Activated T-helper 2 cell treated with anti-CD3 and anti-CD28 coated beads, Interferon-gamma antibody, Interleukin-2, Interleukin-4, amounts not matched to agents 10 μg/mL and 5 μg/mL and 100 μg/mL, durations not matched to agents 14 hours and 24 hours and 36 hours (primary cell): ENCODE measurements around the gene SLBP. TPM values are rescaled to one million over a fixed set of nuclear protein-coding genes. Genes with fewer than 3 reads are reported as not detected.

Source experiments
- DNase-seq: peaks from one replicate; pipeline ENCODE4 v3.0.0; 2021; ENCODE audit warnings: low spot score
- H3K27ac Mint-ChIP-seq: one replicate; pipeline ENCODE4 v1.8.0; 2021; ENCODE audit warnings: mixed read lengths
- H3K27me3 Mint-ChIP-seq: one replicate; pipeline ENCODE4 v1.8.0; 2021; ENCODE audit warnings: low read depth, mixed read lengths
- H3K36me3 Mint-ChIP-seq: one replicate; pipeline ENCODE4 v1.8.0; 2021; ENCODE audit warnings: low read depth, mixed read lengths
- H3K4me1 Mint-ChIP-seq: one replicate; pipeline ENCODE4 v1.8.0; 2021; ENCODE audit warnings: low read depth, mixed read lengths
- H3K4me3 Mint-ChIP-seq: one replicate; pipeline ENCODE4 v1.8.0; 2021; ENCODE audit warnings: low read depth, mild to moderate bottlenecking, moderate library complexity, mixed read lengths
- H3K9me3 Mint-ChIP-seq: one replicate; pipeline ENCODE4 v1.8.0; 2021; ENCODE audit warnings: mixed read lengths
- intact Hi-C: fragments of 100-400 bp; cut with micrococcal nuclease; formaldehyde crosslinking; loops from one replicate; pipeline ENCODE4 v1.15.1; 2023
- total RNA-seq: library from RNA; stranded (reverse); gene quantifications from 2 replicates; pipeline ENCODE4 v1.2.3, GENCODE V29; 2022

Gene SLBP
- total RNA-seq, 1 donor from 2014 or later, result 125 TPM

GRCh38 chr4:1655676-1656075 is 56.4 kb downstream of the SLBP start:
- Mint-ChIP-seq H3K27ac (no peak overlapping the region), H3K27me3 (no peaks in the 10 kb centered on the region), H3K4me1 (no peaks in the 10 kb centered on the region), H3K4me3 (no peak overlapping the region), H3K36me3 (no peaks in the 10 kb centered on the region), H3K9me3 (no peaks in the 10 kb centered on the region)
- no peak for DNase-seq
- intact Hi-C loops, result no loop called here

GRCh38 chr4:1655081-1655480 is 57.0 kb downstream of the SLBP start:
- no peaks in the 10 kb centered on the region for H3K9me3 Mint-ChIP-seq
- H3K4me3 Mint-ChIP-seq, result no peak overlapping the region
- no peaks in the 10 kb centered on the region for H3K36me3 Mint-ChIP-seq
- H3K27me3 Mint-ChIP-seq, result no peaks in the 10 kb centered on the region
- H3K4me1 Mint-ChIP-seq, result no peaks in the 10 kb centered on the region
- H3K27ac Mint-ChIP-seq, result no peak overlapping the region
- intact Hi-C loops, result no loop called here
- DNase-seq, result no peak

- intact Hi-C loops, result no loop called here
- Mint-ChIP-seq H3K27me3 (no peaks in the 10 kb centered on the region), H3K4me3 (no peak overlapping the region), H3K4me1 (no peaks in the 10 kb centered on the region), H3K27ac (no peak overlapping the region), H3K36me3 (no peaks in the 10 kb centered on the region), H3K9me3 (no peaks in the 10 kb centered on the region)
- DNase-seq, result no peak
Measured at GRCh38 chr4:1654216-1654955, 57.7 kb downstream of the SLBP start.

GRCh38 chr4:1653776-1654175 is 58.3 kb downstream of the SLBP start:
- Mint-ChIP-seq H3K4me1 (no peaks in the 10 kb centered on the region), H3K27ac (no peak overlapping the region), H3K27me3 (no peaks in the 10 kb centered on the region), H3K9me3 (no peaks in the 10 kb centered on the region), H3K36me3 (no peaks in the 10 kb centered on the region), H3K4me3 (no peak overlapping the region)
- intact Hi-C loops, result no loop called here
- no peak for DNase-seq

- Mint-ChIP-seq H3K4me3 (no peak overlapping the region), H3K27me3 (no peaks in the 10 kb centered on the region), H3K9me3 (no peaks in the 10 kb centered on the region), H3K36me3 (no peaks in the 10 kb centered on the region), H3K4me1 (no peaks in the 10 kb centered on the region), H3K27ac (no peak overlapping the region)
- intact Hi-C loops, result no loop called here
- DNase-seq, result no peak
Measured at GRCh38 chr4:1652088-1652487, 60.0 kb downstream of the SLBP start.

- no peak overlapping the region for H3K4me3 Mint-ChIP-seq
- H3K36me3 Mint-ChIP-seq, result no peaks in the 10 kb centered on the region
- no peaks in the 10 kb centered on the region for H3K27me3 Mint-ChIP-seq
- no peak for DNase-seq
- H3K4me1 Mint-ChIP-seq, result no peaks in the 10 kb centered on the region
- H3K9me3 Mint-ChIP-seq, result no peaks in the 10 kb centered on the region
- intact Hi-C loops, result no loop called here
- H3K27ac Mint-ChIP-seq, result no peak overlapping the region
Measured at GRCh38 chr4:1651609-1652008, 60.5 kb downstream of the SLBP start.

- H3K27me3 Mint-ChIP-seq, result no peaks in the 10 kb centered on the region
- no peaks in the 10 kb centered on the region for H3K4me1 Mint-ChIP-seq
- no peak overlapping the region for H3K4me3 Mint-ChIP-seq
- DNase-seq, result no peak
- H3K9me3 Mint-ChIP-seq, result no peaks in the 10 kb centered on the region
- H3K27ac Mint-ChIP-seq, result no peak overlapping the region
- intact Hi-C loops, result no loop called here
- no peaks in the 10 kb centered on the region for H3K36me3 Mint-ChIP-seq
Measured at GRCh38 chr4:1648962-1649361, 63.2 kb downstream of the SLBP start.

- no peak for DNase-seq
- Mint-ChIP-seq H3K9me3 (no peaks in the 10 kb centered on the region), H3K27me3 (no peaks in the 10 kb centered on the region), H3K27ac (no peak overlapping the region), H3K36me3 (no peaks in the 10 kb centered on the region), H3K4me1 (no peaks in the 10 kb centered on the region), H3K4me3 (no peak overlapping the region)
- intact Hi-C loops, result no loop called here
Measured at GRCh38 chr4:1647432-1647831, 64.7 kb downstream of the SLBP start.

- Mint-ChIP-seq H3K9me3 (no peaks in the 10 kb centered on the region), H3K27me3 (no peaks in the 10 kb centered on the region), H3K4me3 (no peak overlapping the region), H3K36me3 (no peaks in the 10 kb centered on the region), H3K4me1 (no peaks in the 10 kb centered on the region), H3K27ac (no peak overlapping the region)
- DNase-seq, result no peak
- intact Hi-C loops, result no loop called here
Measured at GRCh38 chr4:1646690-1647089, 65.4 kb downstream of the SLBP start.

- Mint-ChIP-seq H3K36me3 (no peaks in the 10 kb centered on the region), H3K9me3 (no peaks in the 10 kb centered on the region), H3K4me1 (no peaks in the 10 kb centered on the region), H3K27ac (no peak overlapping the region), H3K4me3 (no peak overlapping the region), H3K27me3 (no peaks in the 10 kb centered on the region)
- no peak for DNase-seq
- intact Hi-C loops, result no loop called here
Measured at GRCh38 chr4:1644891-1645657, 67.0 kb downstream of the SLBP start.

GRCh38 chr4:1643971-1644735 is 68.0 kb downstream of the SLBP start:
- no peaks in the 10 kb centered on the region for H3K36me3 Mint-ChIP-seq
- DNase-seq, result no peak
- intact Hi-C loops, result no loop called here
- H3K4me1 Mint-ChIP-seq, result no peaks in the 10 kb centered on the region
- H3K27ac Mint-ChIP-seq, result no peak overlapping the region
- H3K4me3 Mint-ChIP-seq, result no peak overlapping the region
- H3K27me3 Mint-ChIP-seq, result no peaks in the 10 kb centered on the region
- H3K9me3 Mint-ChIP-seq, result no peaks in the 10 kb centered on the region
